HepG2 (cell line): Measurements from ENCODE around the gene CPSF4. TPM values are rescaled to one million over a fixed set of nuclear protein-coding genes. Genes with fewer than 3 reads are reported as not detected.

ENCODE experiments used
- ATF6 ChIP-seq: sonication (generic); formaldehyde crosslinking; conservative IDR thresholded peaks from 2 replicates; pipeline ENCODE4 v1.4.0; 2020; ENCODE audit warnings: missing genetic modification reagents
- DNMT1 ChIP-seq: sonication (generic); formaldehyde crosslinking; IDR thresholded peaks from 2 replicates; pipeline ENCODE4 v1.5.1; 2020; ENCODE audit warnings: mild to moderate bottlenecking, missing genetic modification reagents
- LCORL ChIP-seq, 2 experiments: fragments of 450-650 bp in 1 of 2; sonication (generic) in 1 of 2; formaldehyde crosslinking in 1 of 2; IDR thresholded peaks; 2 replicates each; pipeline versions ENCODE4 v1.5.0 to v1.6.1; 2017 to 2020; ENCODE audit warnings: antibody characterized with exemption in 1 of 2, missing genetic modification reagents in 1 of 2
- MYC ChIP-seq: sonication (generic); formaldehyde crosslinking; IDR thresholded peaks from 2 replicates; pipeline ENCODE4 v1.9.0; 2021; ENCODE audit warnings: missing genetic modification reagents, borderline replicate concordance
- NFE2 ChIP-seq: sonication (generic); formaldehyde crosslinking; IDR thresholded peaks from 2 replicates; pipeline ENCODE4 v1.4.0; 2020; ENCODE audit warnings: missing genetic modification reagents
- POLR2AphosphoS2 ChIP-seq: IDR thresholded peaks from 2 replicates; pipeline ENCODE4 v1.6.1; 2011; ENCODE audit warnings: low read depth, low read length, improper control_type of control experiment
- RBM39 ChIP-seq: fragments of 200-400 bp; formaldehyde crosslinking; IDR thresholded peaks from one replicate; pipeline ENCODE4 v1.6.1; 2018; ENCODE audit warnings: antibody characterized with exemption, mild to moderate bottlenecking, low read depth, low read length; ENCODE audit not compliant: poor library complexity, severe bottlenecking
- SP140L ChIP-seq: sonication (generic); formaldehyde crosslinking; IDR thresholded peaks from 2 replicates; pipeline ENCODE4 v1.4.0; 2020; ENCODE audit warnings: missing genetic modification reagents, borderline replicate concordance
- ZC3H13 ChIP-seq: sonication (generic); formaldehyde crosslinking; IDR thresholded peaks from 2 replicates; pipeline ENCODE4 v1.8.1; 2023; ENCODE audit warnings: mild to moderate bottlenecking, missing genetic modification reagents, moderate library complexity
- ZMYM4 ChIP-seq: sonication (generic); formaldehyde crosslinking; IDR thresholded peaks from 2 replicates; pipeline ENCODE4 v1.8.1; 2023; ENCODE audit warnings: mild to moderate bottlenecking, missing genetic modification reagents
- ZNF101 ChIP-seq: sonication (generic); formaldehyde crosslinking; IDR thresholded peaks from 2 replicates; pipeline ENCODE4 v1.4.0; 2020; ENCODE audit warnings: mild to moderate bottlenecking, low read depth, missing genetic modification reagents, borderline replicate concordance
- ZNF224 ChIP-seq: sonication (generic); formaldehyde crosslinking; IDR thresholded peaks from 2 replicates; pipeline ENCODE4 v1.5.0; 2020; ENCODE audit warnings: mild to moderate bottlenecking, missing genetic modification reagents
- ZNF276 ChIP-seq: sonication (generic); formaldehyde crosslinking; IDR thresholded peaks from 2 replicates; pipeline ENCODE4 v1.4.0; 2020; ENCODE audit warnings: mild to moderate bottlenecking, low read depth, missing genetic modification reagents
- ZNF326 ChIP-seq: sonication (generic); formaldehyde crosslinking; IDR thresholded peaks from 2 replicates; pipeline ENCODE4 v1.4.0; 2020; ENCODE audit warnings: missing genetic modification reagents, borderline replicate concordance
- ZNF335 ChIP-seq: sonication (generic); formaldehyde crosslinking; IDR thresholded peaks from 2 replicates; pipeline ENCODE4 v1.4.0; 2020; ENCODE audit warnings: missing genetic modification reagents
- ZNF619 ChIP-seq: sonication (generic); formaldehyde crosslinking; IDR thresholded peaks from 2 replicates; pipeline ENCODE4 v1.4.0; 2020; ENCODE audit warnings: mild to moderate bottlenecking, missing genetic modification reagents
- ZNF639 ChIP-seq: conservative IDR thresholded peaks from 2 replicates; pipeline ENCODE4 v1.6.1; 2018; ENCODE audit warnings: missing genetic modification reagents
- ZNF672 ChIP-seq: sonication (generic); formaldehyde crosslinking; IDR thresholded peaks from 2 replicates; pipeline ENCODE4 v1.8.1; 2022; ENCODE audit warnings: missing genetic modification reagents
- ZNF709 ChIP-seq: sonication (generic); formaldehyde crosslinking; IDR thresholded peaks from 2 replicates; pipeline ENCODE4 v1.5.0; 2020; ENCODE audit warnings: mild to moderate bottlenecking, missing genetic modification reagents
- ZNF713 ChIP-seq: sonication (generic); formaldehyde crosslinking; IDR thresholded peaks from 2 replicates; pipeline ENCODE4 v1.4.0; 2020; ENCODE audit warnings: mild to moderate bottlenecking, missing genetic modification reagents
- ZNF780A ChIP-seq: sonication (generic); formaldehyde crosslinking; IDR thresholded peaks from 2 replicates; pipeline ENCODE4 v1.8.0; 2022; ENCODE audit warnings: mild to moderate bottlenecking, missing genetic modification reagents, moderate library complexity
- ZSCAN30 ChIP-seq: sonication (generic); formaldehyde crosslinking; IDR thresholded peaks from 2 replicates; pipeline ENCODE4 v1.5.0; 2020; ENCODE audit warnings: mild to moderate bottlenecking, missing genetic modification reagents
- ZUFSP ChIP-seq: sonication (generic); formaldehyde crosslinking; IDR thresholded peaks from 2 replicates; pipeline ENCODE4 v1.9.0; 2021; ENCODE audit warnings: missing genetic modification reagents, mild to moderate bottlenecking, borderline replicate concordance
- polyA plus RNA-seq, 8 experiments: library from polyadenylated mRNA; depleted of rRNA in 3 of 8; stranded (reverse) in 7 of 8; unstranded in 1 of 8; fragments of >200 nt; fragmentation: Illumina TruSeq in 4 of 8; extraction: Trizol in 4 of 8; gene quantifications; 2 replicates each; pipeline versions ENCODE4 v1.2.1 to v1.2.3, GENCODE V29; 2011 to 2016; ENCODE audit warnings: low read depth in 4 of 8, missing spikeins in 1 of 8, mixed read lengths in 1 of 8; ENCODE audit not compliant: insufficient read depth in 1 of 8
- total RNA-seq, 5 experiments: library from RNA; depleted of rRNA; stranded (reverse); fragments of >200 nt; fragmentation: Illumina TruSeq; extraction: Trizol; gene quantifications; 2 replicates each; pipeline ENCODE4 v1.2.3, GENCODE V29; 2016; ENCODE audit warnings: low read depth in 1 of 5

The CPSF4 gene
- total and polyA plus RNA-seq, 2 of the 13 experiments (the other 11 are each of a cell fraction or from before 2014, with no cell fraction given) = 34.1 to 49.6 TPM

- peak; percentile 87 for TF ChIP-seq ZNF639 (CRISPR knock-in tag)
- TF ChIP-seq ZNF780A (CRISPR knock-in tag) = no peak
- TF ChIP-seq SP140L = peak; percentile 58; the same call in 1 of the 2 replicates
- no peak for TF ChIP-seq ZNF672 (CRISPR knock-in tag)
- no peak for TF ChIP-seq ZNF326 (CRISPR knock-in tag)
- 0 out of 2 replicates have a peak, but pooled peaks have one; percentile 60 for TF ChIP-seq ATF6
- TF ChIP-seq ZNF224 (CRISPR knock-in tag) = peak; percentile 85
- no peak for TF ChIP-seq ZUFSP
- no peak for TF ChIP-seq ZNF276
- TF ChIP-seq ZMYM4 (CRISPR knock-in tag) = peak; percentile 25; the same call in 1 of the 2 replicates
- no peak for TF ChIP-seq RBM39
- TF ChIP-seq ZNF709 = peak; percentile 78; the same call in 1 of the 2 replicates
- TF ChIP-seq ZSCAN30 (CRISPR knock-in tag) = no peak
- peak; percentile 77 for TF ChIP-seq ZC3H13 (CRISPR knock-in tag)
- TF ChIP-seq POLR2AphosphoS2 = no peak
- peak; percentile 89; the same call in 1 of the 2 replicates for TF ChIP-seq MYC (CRISPR knock-in tag)
- TF ChIP-seq DNMT1 = 0 out of 2 replicates have a peak, but pooled peaks have one; percentile 33
- TF ChIP-seq ZNF619 (CRISPR knock-in tag) = peak; percentile 93
- peak; percentile 86; the same call in 1 of the 2 replicates for TF ChIP-seq ZNF713 (CRISPR knock-in tag)
- no peak for TF ChIP-seq ZNF101 (CRISPR knock-in tag)
- 0 out of 2 replicates have a peak, but pooled peaks have one; percentile 48 for TF ChIP-seq NFE2
- TF ChIP-seq LCORL (IDR thresholded peaks at IDR 0.05) = no peak
- TF ChIP-seq LCORL (CRISPR knock-in tag; IDR thresholded peaks at IDR 0.05) = peak; percentile 26; the same call in 1 of the 2 replicates
- TF ChIP-seq ZNF335 (CRISPR knock-in tag) = peak; percentile 99
These were observed 30.2 kb upstream of the CPSF4 start, which contains the start of the genes BUD31 and PDAP1 (continued) for GRCh38 chr7:99408379-99409191.
